GM12892 (cell line): Measurements from ENCODE around the gene DOCK10.

Source experiments
- POLR2A ChIP-seq: IDR thresholded peaks from 2 replicates; pipeline ENCODE4 v1.6.1; 2011; ENCODE audit warnings: low read depth, low read length, control low read depth
- TAF1 ChIP-seq: IDR thresholded peaks from 2 replicates; pipeline ENCODE4 v1.6.1; 2011; ENCODE audit warnings: low read depth, mild to moderate bottlenecking, control low read depth, low read length, borderline replicate concordance

DNA sequence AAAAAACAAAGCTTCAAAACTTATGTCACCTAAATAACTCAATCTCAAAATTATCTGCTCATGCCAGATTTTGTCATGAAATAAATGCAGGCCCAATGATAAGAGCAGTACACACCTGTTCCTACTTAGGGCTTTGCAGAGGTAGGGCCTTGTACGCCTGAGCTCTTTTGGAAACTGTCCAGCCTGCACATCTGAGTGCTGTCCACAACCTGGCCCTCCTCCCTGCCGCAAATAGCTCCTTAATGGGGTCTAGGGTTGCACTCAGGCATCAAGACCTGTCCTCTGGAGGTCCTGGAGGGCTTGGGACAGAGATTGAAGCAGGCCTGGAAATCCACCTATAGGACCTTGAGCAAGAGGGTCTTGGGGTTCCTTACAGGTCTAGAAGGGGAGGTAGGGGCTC lies 210.7 kb downstream of the DOCK10 start:
- no peak for TF ChIP-seq TAF1
- no peak for TF ChIP-seq POLR2A
